HepG2 (cell line): ENCODE measurements around the gene FGD4. TPM values are rescaled to one million over a fixed set of nuclear protein-coding genes. Genes with fewer than 3 reads are reported as not detected.

Experiments
- ETV6 ChIP-seq: sonication (generic); formaldehyde crosslinking; conservative IDR thresholded peaks from 2 replicates; pipeline ENCODE4 v1.4.0; 2020; ENCODE audit warnings: missing genetic modification reagents
- FOSL2 ChIP-seq: sonication (generic); formaldehyde crosslinking; IDR thresholded peaks from 2 replicates; pipeline ENCODE4 v1.4.0; 2020; ENCODE audit warnings: missing genetic modification reagents
- HMG20A ChIP-seq: IDR thresholded peaks from 2 replicates; pipeline ENCODE4 v1.6.1; 2016; ENCODE audit warnings: borderline replicate concordance
- HNF4A ChIP-seq: sonication (generic); formaldehyde crosslinking; IDR thresholded peaks from 2 replicates; pipeline ENCODE4 v1.4.0; 2020; ENCODE audit warnings: missing genetic modification reagents
- HNF4G ChIP-seq, 2 experiments: sonication (generic) in 1 of 2; formaldehyde crosslinking in 1 of 2; IDR thresholded peaks; 2 replicates each; pipeline versions ENCODE4 v1.4.0 to v1.6.1; 2011 to 2020; ENCODE audit warnings: borderline replicate concordance in 2 of 2, low read depth in 2 of 2, mild to moderate bottlenecking in 2 of 2, low read length in 1 of 2, missing genetic modification reagents in 1 of 2, moderate library complexity in 1 of 2
- JUN ChIP-seq: sonication (generic); formaldehyde crosslinking; IDR thresholded peaks from 2 replicates; pipeline ENCODE4 v1.4.0; 2020; ENCODE audit warnings: mild to moderate bottlenecking, missing genetic modification reagents
- KDM2A ChIP-seq: sonication (generic); formaldehyde crosslinking; IDR thresholded peaks from 2 replicates; pipeline ENCODE4 v1.4.0; 2020; ENCODE audit warnings: low read depth, missing genetic modification reagents, borderline replicate concordance
- MEIS1 ChIP-seq: sonication (generic); formaldehyde crosslinking; IDR thresholded peaks from 2 replicates; pipeline ENCODE4 v1.9.0; 2021; ENCODE audit warnings: mild to moderate bottlenecking, missing genetic modification reagents, moderate library complexity, borderline replicate concordance
- MIXL1 ChIP-seq: IDR thresholded peaks from 2 replicates; pipeline ENCODE4 v1.6.1; 2016
- NCOR1 ChIP-seq: fragments of 200-600 bp; sonication (generic); IDR thresholded peaks from 2 replicates; pipeline ENCODE4 v1.7.0; 2017; ENCODE audit warnings: antibody characterized with exemption, low read length, borderline replicate concordance
- NFIC ChIP-seq: IDR thresholded peaks from 2 replicates; pipeline ENCODE4 v1.6.1; 2012; ENCODE audit warnings: mild to moderate bottlenecking, low read length, inconsistent platforms
- RARA ChIP-seq: IDR thresholded peaks from 2 replicates; pipeline ENCODE4 v1.6.1; 2016; ENCODE audit warnings: missing genetic modification reagents, missing compliant biosample characterization
- SAP130 ChIP-seq: IDR thresholded peaks from 2 replicates; pipeline ENCODE4 v1.6.1; 2016; ENCODE audit warnings: low read depth
- SOX5 ChIP-seq: IDR thresholded peaks from 2 replicates; pipeline ENCODE4 v1.6.1; 2016; ENCODE audit warnings: borderline replicate concordance
- TBX3 ChIP-seq: fragments of 450-650 bp; IDR thresholded peaks from 2 replicates; pipeline ENCODE4 v1.6.1; 2017; ENCODE audit warnings: antibody characterized with exemption, mild to moderate bottlenecking, inconsistent platforms, borderline replicate concordance
- TEAD2 ChIP-seq: sonication (generic); formaldehyde crosslinking; IDR thresholded peaks from 2 replicates; pipeline ENCODE4 v1.9.0; 2021; ENCODE audit warnings: missing genetic modification reagents
- TEAD3 ChIP-seq: optimal IDR thresholded peaks from 2 replicates; pipeline ENCODE3; 2016; ENCODE audit warnings: borderline replicate concordance
- polyA plus RNA-seq, 8 experiments: library from polyadenylated mRNA; depleted of rRNA in 3 of 8; stranded (reverse) in 7 of 8; unstranded in 1 of 8; fragments of >200 nt; fragmentation: Illumina TruSeq in 4 of 8; extraction: Trizol in 4 of 8; gene quantifications; 2 replicates each; pipeline versions ENCODE4 v1.2.1 to v1.2.3, GENCODE V29; 2011 to 2016; ENCODE audit warnings: low read depth in 4 of 8, missing spikeins in 1 of 8, mixed read lengths in 1 of 8; ENCODE audit not compliant: insufficient read depth in 1 of 8
- total RNA-seq, 5 experiments: library from RNA; depleted of rRNA; stranded (reverse); fragments of >200 nt; fragmentation: Illumina TruSeq; extraction: Trizol; gene quantifications; 2 replicates each; pipeline ENCODE4 v1.2.3, GENCODE V29; 2016; ENCODE audit warnings: low read depth in 1 of 5
- TF ChIP-seq, protein P1 (sequence below): sonication (generic); IDR thresholded peaks from 2 replicates; pipeline ENCODE4 v1.6.1; 2016; ENCODE audit warnings: low read depth, borderline replicate concordance
- TF ChIP-seq, protein P2 (sequence below): sonication (generic); formaldehyde crosslinking; conservative IDR thresholded peaks from 2 replicates; pipeline ENCODE4 v1.4.0; 2020; ENCODE audit warnings: missing genetic modification reagents
- TF ChIP-seq, protein P3 (sequence below): sonication (generic); formaldehyde crosslinking; IDR thresholded peaks from 2 replicates; pipeline ENCODE4 v1.4.0; 2020; ENCODE audit warnings: missing genetic modification reagents, borderline replicate concordance
- TF ChIP-seq, protein P4 (sequence below): sonication (generic); formaldehyde crosslinking; IDR thresholded peaks from 2 replicates; pipeline ENCODE4 v1.4.0; 2020; ENCODE audit warnings: missing genetic modification reagents
- TF ChIP-seq, protein P5 (sequence below): sonication (generic); formaldehyde crosslinking; IDR thresholded peaks from 2 replicates; pipeline ENCODE4 v1.9.0; 2022; ENCODE audit warnings: missing genetic modification reagents, mild to moderate bottlenecking, borderline replicate concordance

The FGD4 gene
- total and polyA plus RNA-seq, 2 of the 13 experiments (the other 11 are each of a cell fraction or from before 2014, with no cell fraction given): 4.6 to 6.6 TPM

DNA sequence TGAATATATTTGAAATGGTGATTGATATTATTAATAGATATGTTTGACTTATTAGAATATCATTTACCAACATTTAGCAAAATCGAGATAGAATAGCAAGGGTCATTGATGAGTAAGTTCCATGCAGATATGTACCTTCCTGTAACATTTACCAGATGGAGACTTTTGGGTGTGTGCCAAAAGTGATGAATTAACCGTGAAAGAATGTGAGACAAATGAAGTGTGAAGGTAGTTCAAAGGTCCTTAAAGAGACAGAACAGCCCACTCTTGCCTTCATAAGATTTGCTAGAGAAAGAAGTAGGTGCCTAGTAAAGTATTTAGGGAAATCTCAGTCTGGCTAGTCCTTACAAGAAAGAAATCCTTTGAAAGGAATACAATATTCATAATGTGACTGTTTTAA lies 45.5 kb downstream of the FGD4 start (continued):
- TF ChIP-seq, protein P1, sequence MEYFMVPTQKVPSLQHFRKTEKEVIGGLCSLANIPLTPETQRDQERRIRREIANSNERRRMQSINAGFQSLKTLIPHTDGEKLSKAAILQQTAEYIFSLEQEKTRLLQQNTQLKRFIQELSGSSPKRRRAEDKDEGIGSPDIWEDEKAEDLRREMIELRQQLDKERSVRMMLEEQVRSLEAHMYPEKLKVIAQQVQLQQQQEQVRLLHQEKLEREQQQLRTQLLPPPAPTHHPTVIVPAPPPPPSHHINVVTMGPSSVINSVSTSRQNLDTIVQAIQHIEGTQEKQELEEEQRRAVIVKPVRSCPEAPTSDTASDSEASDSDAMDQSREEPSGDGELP: no peak
- TF ChIP-seq, protein P2, sequence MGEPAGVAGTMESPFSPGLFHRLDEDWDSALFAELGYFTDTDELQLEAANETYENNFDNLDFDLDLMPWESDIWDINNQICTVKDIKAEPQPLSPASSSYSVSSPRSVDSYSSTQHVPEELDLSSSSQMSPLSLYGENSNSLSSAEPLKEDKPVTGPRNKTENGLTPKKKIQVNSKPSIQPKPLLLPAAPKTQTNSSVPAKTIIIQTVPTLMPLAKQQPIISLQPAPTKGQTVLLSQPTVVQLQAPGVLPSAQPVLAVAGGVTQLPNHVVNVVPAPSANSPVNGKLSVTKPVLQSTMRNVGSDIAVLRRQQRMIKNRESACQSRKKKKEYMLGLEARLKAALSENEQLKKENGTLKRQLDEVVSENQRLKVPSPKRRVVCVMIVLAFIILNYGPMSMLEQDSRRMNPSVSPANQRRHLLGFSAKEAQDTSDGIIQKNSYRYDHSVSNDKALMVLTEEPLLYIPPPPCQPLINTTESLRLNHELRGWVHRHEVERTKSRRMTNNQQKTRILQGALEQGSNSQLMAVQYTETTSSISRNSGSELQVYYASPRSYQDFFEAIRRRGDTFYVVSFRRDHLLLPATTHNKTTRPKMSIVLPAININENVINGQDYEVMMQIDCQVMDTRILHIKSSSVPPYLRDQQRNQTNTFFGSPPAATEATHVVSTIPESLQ (CRISPR knock-in tag): no peak
- TF ChIP-seq NFIC: peak; percentile 83
- TF ChIP-seq KDM2A (CRISPR knock-in tag): no peak
- no peak for TF ChIP-seq TEAD2 (CRISPR knock-in tag)
- TF ChIP-seq HMG20A (CRISPR knock-in tag): peak; percentile 46; the same call in 1 of the 2 replicates
- 0 out of 2 replicates have a peak, but pooled peaks have one; percentile 23 for TF ChIP-seq NCOR1
- TF ChIP-seq HNF4G (IDR thresholded peaks at IDR 0.05; ENCODE audit: borderline replicate concordance, low read depth, low read length): peak; percentile 62; the same call in 1 of the 2 replicates
- TF ChIP-seq HNF4G (CRISPR knock-in tag; IDR thresholded peaks at IDR 0.05; ENCODE audit: borderline replicate concordance, low read depth): no peak
- TF ChIP-seq, protein P3, sequence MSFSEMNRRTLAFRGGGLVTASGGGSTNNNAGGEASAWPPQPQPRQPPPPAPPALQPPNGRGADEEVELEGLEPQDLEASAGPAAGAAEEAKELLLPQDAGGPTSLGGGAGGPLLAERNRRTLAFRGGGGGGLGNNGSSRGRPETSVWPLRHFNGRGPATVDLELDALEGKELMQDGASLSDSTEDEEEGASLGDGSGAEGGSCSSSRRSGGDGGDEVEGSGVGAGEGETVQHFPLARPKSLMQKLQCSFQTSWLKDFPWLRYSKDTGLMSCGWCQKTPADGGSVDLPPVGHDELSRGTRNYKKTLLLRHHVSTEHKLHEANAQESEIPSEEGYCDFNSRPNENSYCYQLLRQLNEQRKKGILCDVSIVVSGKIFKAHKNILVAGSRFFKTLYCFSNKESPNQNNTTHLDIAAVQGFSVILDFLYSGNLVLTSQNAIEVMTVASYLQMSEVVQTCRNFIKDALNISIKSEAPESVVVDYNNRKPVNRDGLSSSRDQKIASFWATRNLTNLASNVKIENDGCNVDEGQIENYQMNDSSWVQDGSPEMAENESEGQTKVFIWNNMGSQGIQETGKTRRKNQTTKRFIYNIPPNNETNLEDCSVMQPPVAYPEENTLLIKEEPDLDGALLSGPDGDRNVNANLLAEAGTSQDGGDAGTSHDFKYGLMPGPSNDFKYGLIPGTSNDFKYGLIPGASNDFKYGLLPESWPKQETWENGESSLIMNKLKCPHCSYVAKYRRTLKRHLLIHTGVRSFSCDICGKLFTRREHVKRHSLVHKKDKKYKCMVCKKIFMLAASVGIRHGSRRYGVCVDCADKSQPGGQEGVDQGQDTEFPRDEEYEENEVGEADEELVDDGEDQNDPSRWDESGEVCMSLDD (CRISPR knock-in tag): no peak
- TF ChIP-seq JUN (CRISPR knock-in tag): peak; percentile 49; the same call in 1 of the 2 replicates
- TF ChIP-seq ETV6 (CRISPR knock-in tag): no peak
- TF ChIP-seq, protein P4, sequence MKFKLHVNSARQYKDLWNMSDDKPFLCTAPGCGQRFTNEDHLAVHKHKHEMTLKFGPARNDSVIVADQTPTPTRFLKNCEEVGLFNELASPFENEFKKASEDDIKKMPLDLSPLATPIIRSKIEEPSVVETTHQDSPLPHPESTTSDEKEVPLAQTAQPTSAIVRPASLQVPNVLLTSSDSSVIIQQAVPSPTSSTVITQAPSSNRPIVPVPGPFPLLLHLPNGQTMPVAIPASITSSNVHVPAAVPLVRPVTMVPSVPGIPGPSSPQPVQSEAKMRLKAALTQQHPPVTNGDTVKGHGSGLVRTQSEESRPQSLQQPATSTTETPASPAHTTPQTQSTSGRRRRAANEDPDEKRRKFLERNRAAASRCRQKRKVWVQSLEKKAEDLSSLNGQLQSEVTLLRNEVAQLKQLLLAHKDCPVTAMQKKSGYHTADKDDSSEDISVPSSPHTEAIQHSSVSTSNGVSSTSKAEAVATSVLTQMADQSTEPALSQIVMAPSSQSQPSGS (CRISPR knock-in tag): 0 out of 2 replicates have a peak, but pooled peaks have one; percentile 31
- no peak for TF ChIP-seq MEIS1
- TF ChIP-seq MIXL1 (CRISPR knock-in tag): 0 out of 2 replicates have a peak, but pooled peaks have one; percentile 19
- peak; percentile 81 for TF ChIP-seq TEAD3
- peak; percentile 83 for TF ChIP-seq TBX3
- TF ChIP-seq HNF4A (CRISPR knock-in tag): peak; percentile 57
- TF ChIP-seq RARA (CRISPR knock-in tag): peak; percentile 52; the same call in 1 of the 2 replicates
- peak; percentile 73 for TF ChIP-seq FOSL2 (CRISPR knock-in tag)
- TF ChIP-seq, protein P5, sequence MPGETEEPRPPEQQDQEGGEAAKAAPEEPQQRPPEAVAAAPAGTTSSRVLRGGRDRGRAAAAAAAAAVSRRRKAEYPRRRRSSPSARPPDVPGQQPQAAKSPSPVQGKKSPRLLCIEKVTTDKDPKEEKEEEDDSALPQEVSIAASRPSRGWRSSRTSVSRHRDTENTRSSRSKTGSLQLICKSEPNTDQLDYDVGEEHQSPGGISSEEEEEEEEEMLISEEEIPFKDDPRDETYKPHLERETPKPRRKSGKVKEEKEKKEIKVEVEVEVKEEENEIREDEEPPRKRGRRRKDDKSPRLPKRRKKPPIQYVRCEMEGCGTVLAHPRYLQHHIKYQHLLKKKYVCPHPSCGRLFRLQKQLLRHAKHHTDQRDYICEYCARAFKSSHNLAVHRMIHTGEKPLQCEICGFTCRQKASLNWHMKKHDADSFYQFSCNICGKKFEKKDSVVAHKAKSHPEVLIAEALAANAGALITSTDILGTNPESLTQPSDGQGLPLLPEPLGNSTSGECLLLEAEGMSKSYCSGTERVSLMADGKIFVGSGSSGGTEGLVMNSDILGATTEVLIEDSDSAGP (CRISPR knock-in tag): peak; percentile 81; the same call in 1 of the 2 replicates
- TF ChIP-seq SOX5: peak; percentile 33; the same call in 1 of the 2 replicates
- TF ChIP-seq SAP130 (CRISPR knock-in tag): peak; percentile 44; the same call in 1 of the 2 replicates
